DMS 273 (cell line): ENCODE results near the gene DZIP1L.
"Not testable (repeated sequence)": the region's sequence is repeated elsewhere in the genome, so short reads cannot be mapped to it uniquely, and the experiment has no call there.

ENCODE experiments used
- DNase-seq: peaks from one replicate; lab custom pipeline; 2025; ENCODE audit not compliant: unreplicated experiment; lab: John Stamatoyannopoulos, UW

The DZIP1L gene

GRCh38 chr3:138114988-138115971 lies at the start of gene DZIP1L:
Gene DZIP1L, minus strand, starts transcription at chr3:138115608. Its CDS starts 11,637 bp downstream, at chr3:138103971.
- DNase-seq, result peak; percentile 90

DNA sequence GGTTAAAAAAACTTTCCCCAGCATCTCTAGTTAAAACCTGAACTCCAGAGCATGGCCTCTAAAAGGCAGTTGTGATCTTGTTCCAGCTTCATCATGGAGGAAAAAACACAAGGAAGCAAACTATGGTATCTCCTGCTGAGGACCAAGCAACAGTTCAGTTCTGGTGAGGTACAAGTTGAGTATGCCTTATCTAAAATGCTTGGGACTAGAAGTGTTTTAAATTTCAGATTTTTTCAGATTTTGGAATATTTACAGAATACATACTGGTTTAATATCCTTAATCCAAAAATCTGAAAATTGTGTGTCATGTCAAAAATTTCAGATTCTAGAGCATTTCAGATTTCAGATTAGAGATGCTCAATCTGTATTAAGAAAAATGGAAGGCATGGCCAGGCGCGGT lies 49.7 kb upstream of the DZIP1L start:
- no peak for DNase-seq

GRCh38 chr3:138157743-138158142 lies 42.3 kb upstream of the DZIP1L start:
- DNase-seq, result no peak

DNA sequence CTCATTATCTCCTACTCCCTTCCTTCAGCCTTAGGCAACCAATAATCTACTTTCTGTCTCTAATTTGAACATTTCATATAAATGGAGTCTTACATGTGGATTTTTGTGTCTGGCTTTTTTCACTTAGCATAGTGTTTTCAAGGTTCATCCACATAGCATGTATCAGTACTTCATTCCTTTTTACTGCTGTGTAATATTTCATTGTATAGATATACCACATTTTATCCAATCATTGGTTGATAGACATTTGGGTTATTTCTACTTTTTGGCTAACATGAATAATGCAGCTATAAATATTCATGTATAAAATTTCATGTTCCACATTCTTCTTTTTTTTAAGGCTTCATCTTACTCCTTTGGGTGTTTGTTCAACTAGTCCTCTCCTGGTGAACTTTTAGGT lies 39.1 kb upstream of the DZIP1L start:
- DNase-seq, result no peak

DNA sequence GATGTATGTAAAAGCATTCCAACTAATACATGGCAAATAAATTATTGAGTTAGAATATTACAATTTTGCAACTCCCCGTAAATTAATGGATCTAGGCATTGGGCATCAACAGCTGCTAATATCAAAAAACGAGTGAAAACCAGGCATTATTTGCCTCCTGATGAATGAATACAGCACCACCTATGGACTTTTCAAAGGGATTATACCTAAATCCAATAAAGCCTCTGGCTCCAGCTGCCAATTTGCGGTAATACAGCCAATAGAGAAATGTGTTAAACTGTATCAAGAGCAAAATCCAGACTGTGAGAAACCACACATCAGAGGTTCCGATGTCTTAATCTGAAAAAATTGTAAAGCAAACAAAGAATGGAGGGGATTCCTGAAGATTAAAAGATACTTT lies 33.1 kb upstream of the DZIP1L start:
- no peak for DNase-seq

DNA sequence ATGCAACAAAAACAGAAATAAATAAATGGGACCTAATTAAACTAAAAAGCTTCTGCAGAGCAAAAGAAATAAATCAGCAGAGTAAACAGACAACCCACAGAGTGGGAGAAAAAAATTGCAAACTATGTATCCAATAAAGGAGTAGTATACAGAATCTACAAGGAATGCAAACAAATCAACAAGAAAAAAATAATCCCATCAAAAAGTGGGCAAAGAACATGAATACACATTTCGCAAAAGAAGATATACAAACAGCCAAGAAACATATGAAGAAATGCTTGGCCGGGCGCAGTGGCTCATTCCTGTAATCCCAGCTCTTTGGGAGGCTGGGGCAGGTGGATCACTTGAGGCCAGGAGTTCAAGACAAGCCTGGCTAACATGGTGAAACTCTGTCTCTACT lies 26.8 kb upstream of the DZIP1L start:
- not testable (repeated sequence) for DNase-seq

- no peak for DNase-seq
Observed at GRCh38 chr3:138140940-138141339, 25.5 kb upstream of the DZIP1L start.

DNA sequence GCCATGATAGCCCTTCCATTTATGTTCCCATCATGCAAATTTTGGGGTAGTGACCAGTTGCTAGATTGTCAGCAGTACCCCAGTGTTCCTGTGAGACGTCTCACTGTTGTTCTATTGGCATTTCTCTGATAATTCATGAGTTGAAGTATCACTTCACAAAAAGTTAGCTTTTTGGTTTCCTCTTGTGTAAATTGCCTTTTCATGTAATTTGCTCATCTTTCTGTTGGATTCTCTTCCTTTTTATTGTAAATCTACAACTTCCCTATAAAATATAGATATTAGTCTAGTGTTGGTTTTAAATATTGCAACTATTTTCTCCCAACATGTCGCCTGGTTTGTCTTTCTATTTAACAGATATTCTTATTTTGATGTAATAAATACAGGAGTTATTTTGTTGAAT lies 24.3 kb upstream of the DZIP1L start:
- DNase-seq, result no peak

- no peak for DNase-seq
Observed at GRCh38 chr3:138137861-138138260, 22.5 kb upstream of the DZIP1L start.

DNA sequence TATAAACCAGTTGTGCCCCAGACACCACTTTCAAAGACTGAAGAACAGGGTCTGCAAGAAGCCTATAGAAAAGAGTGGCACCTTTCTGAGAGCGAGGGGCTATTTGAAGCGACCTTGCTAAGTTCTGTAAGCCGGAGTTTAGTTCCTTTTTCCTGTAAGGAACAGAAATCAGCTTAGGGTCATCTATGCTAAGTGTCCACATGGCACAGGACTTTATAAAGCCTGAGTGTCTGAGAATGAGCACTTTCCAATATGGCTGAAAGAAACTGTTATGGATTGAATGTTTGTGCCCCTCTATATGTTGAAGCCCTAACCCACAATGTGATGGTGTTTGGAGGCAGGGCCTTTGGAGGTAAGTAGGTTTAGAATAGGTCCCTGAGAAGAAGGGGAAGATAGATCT lies 20.8 kb upstream of the DZIP1L start:
- no peak for DNase-seq

- DNase-seq, result no peak
Observed at GRCh38 chr3:138135833-138136194, 20.4 kb upstream of the DZIP1L start.

DNA sequence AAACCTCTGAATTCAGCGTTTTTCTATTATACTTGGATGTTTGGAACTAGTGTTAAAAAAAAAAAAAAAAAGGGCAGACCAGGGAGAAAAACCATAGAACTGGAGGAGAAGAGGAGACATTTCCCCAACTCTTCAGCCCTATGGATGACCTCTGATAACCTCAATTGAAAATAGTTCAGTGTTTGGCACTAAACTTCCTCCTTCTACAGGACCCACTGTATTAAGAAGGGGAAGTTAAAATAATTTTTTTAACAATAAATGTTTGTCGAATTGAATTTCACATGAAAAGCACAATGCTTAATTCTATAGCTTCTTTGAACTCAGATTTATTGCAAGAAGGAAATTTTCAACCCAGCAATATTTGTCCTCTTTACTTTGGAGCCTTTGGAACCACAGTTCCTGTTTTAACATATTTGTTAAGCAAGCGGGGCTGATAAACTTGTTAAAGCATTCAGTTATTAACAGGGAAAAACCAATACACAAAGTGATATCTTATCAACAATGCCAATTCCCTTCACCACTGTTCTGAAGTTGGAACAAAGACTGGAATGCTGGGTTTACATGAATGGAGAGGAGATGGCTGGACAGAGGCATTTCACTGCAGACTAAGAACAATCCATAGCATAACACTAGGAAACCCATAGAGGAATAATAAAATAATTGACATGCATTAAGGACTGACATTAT lies 19.9 kb upstream of the DZIP1L start:
- DNase-seq, result no peak

- no peak for DNase-seq
Observed at GRCh38 chr3:138132239-138132638, 16.8 kb upstream of the DZIP1L start, which contains the start of gene A4GNT. Gene A4GNT, minus strand, starts transcription at chr3:138132390. Its CDS starts 1,134 bp downstream, at chr3:138131256.

DNA sequence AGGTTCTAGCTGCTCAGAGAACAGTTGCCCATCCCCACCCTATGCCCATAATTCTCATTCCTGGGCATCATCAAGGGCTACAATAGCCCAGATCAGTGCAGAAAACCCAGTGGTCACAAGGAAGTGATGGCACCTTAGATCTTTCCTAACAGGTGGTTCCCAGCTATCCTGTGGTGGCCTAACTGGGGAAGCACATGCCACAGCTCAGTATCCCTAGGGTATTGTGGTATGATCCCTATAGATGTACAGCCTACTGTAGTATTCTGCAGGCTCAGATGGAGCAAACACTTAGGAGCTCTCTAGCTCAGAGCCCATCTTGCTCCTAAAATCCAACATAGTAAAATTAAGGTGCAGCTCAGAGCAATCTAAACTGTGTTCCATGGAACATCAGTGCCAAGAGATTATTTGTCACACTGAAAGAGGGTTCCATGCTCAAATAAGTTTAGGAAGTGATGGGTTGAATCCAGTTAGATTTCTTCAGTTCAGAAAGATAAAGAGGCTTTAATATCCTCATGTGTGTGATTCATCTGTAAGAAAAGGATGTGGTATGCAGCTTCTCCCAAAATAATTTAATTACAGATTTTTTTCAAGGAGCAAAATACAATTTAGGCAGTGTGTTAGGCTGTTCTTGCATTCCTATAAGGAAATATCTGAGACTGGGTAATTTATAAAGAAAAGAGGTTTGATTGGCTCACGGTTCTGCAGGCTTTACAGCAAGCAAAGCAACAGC lies 12.4 kb upstream of the DZIP1L start:
- no peak for DNase-seq

- DNase-seq, result no peak
Observed at GRCh38 chr3:138125548-138126221, 10.3 kb upstream of the DZIP1L start.

DNA sequence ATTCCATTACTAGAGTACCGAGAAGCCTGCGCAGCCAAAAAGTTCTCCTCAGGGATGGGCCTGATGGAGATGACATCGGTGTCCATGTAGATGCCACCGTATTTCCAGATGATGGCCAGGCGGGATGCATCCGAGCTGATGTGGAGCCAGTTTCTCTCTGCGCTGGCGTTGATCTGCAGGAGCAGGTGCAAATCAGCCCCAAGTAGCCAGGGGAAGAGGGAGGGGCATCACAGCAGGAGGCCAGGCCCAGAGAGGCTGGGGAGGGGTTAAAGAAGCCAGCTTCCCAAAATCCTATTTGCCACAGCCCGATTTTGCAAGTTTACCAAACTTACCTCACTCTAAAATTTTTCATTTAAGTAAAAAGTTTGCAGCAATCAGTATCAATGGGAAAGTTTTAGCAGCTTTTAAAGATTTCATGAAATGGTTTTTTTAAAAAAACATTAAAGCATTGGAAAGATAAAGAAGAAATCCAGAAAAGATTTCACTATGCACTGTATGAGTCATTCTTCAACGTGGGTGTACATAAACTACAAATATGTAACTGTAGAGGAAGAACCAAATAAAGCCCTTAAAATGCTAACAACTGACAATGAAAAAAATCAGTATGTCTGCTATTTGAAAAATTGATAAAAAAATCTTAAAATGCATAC lies 9.4 kb upstream of the DZIP1L start:
- no peak for DNase-seq

GRCh38 chr3:138124188-138124587 lies 8.8 kb upstream of the DZIP1L start:
- no peak for DNase-seq

DNA sequence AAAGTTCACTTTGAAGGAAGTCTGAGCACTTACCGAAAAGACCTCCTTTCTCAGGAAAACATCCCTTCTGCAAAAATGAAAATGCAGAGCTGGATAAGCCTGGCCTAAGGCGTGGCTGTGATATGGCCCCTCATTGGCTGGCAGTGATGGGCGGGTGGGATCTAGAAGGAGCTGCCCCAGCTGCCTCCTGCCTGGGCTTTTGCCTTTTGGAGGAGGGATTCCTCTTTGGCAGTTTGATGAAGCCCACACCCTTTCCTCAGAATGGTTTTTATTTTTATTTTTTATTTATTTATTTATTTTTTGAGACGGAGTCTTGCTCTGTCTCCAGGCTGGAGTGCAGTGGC lies 4.0 kb upstream of the DZIP1L start:
- peak; percentile 46 for DNase-seq

DNA sequence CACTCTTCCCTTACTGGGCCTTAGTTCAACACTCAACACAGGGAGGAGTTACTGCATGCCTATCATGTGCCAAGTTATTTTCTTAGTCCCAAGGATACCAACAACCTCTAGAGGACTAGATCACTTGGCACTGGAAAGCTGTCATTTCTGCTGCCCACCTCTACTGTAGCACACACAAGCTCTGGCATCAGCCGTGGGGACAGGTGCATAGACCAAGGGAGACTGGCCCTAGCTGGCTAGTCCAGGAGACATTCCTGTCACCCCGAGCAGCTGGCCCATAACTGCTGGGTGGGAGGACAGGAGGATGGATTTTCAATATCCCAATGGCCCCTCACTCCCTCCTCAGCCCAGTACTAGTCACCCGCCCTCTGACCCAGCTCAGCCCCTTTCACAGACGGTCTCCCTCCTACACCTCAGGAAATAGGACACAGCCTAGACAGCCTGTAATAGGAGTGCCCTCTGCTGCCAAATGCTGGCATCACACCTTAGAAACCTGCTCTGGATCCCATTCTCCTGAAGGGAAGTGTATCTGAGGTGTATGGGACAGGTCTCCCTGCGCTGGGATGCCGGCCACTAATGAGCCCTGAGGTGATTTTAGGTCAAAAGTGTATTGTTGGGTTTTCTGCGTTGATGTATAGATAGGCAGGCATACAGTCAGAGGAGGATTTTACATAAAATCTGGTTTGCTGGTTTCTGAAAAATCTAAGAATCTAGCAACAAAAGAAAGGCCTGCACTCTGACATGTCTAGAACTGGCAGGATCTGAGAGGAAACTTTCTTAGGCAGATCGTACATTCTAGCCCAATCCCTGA lies 3.4 kb upstream of the DZIP1L start:
- peak; percentile 90 for DNase-seq
